HG03108 (cell line): ENCODE results near the gene PTPRG.
"Not testable (repeated sequence)": the region's sequence is repeated elsewhere in the genome, so short reads cannot be mapped to it uniquely, and the experiment has no call there.

Experiments used
- ATAC-seq: cut with Tn5 transposase; IDR thresholded peaks from one replicate; pipeline ENCODE4 v1.9.1; 2021; ENCODE audit warnings: moderate library complexity; ENCODE audit not compliant: unreplicated experiment

Gene PTPRG

GRCh38 chr3:61561374-61562041, at the start of gene PTPRG:
Gene PTPRG, plus strand, starts transcription at chr3:61561571. Its CDS starts 717 bp downstream, at chr3:61562288.
- no peak for ATAC-seq

- ATAC-seq: no peak
Observed at GRCh38 chr3:61518590-61518989, 42.8 kb upstream of the PTPRG start.

GRCh38 chr3:61520966-61521628, 40.3 kb upstream of the PTPRG start:
- ATAC-seq: peak; percentile 93

- no peak for ATAC-seq
Observed at GRCh38 chr3:61522060-61522459, 39.3 kb upstream of the PTPRG start.

- ATAC-seq: no peak
Observed at GRCh38 chr3:61522626-61523025, 38.7 kb upstream of the PTPRG start.

- ATAC-seq: no peak
Observed at GRCh38 chr3:61524933-61525332, 36.4 kb upstream of the PTPRG start.

- no peak for ATAC-seq
Observed at GRCh38 chr3:61526308-61526707, 35.1 kb upstream of the PTPRG start.

- ATAC-seq: no peak
Observed at GRCh38 chr3:61527011-61527410, 34.4 kb upstream of the PTPRG start.

- no peak for ATAC-seq
Observed at GRCh38 chr3:61530355-61530754, 31.0 kb upstream of the PTPRG start.

- no peak for ATAC-seq
Observed at GRCh38 chr3:61531528-61531927, 29.8 kb upstream of the PTPRG start.

- ATAC-seq: no peak
Observed at GRCh38 chr3:61532739-61533500, 28.5 kb upstream of the PTPRG start.

GRCh38 chr3:61535826-61536225, 25.5 kb upstream of the PTPRG start:
- no peak for ATAC-seq

GRCh38 chr3:61537366-61537765, 24.0 kb upstream of the PTPRG start:
- no peak for ATAC-seq

GRCh38 chr3:61538486-61538885, 22.9 kb upstream of the PTPRG start:
- ATAC-seq: no peak

GRCh38 chr3:61541694-61542093, 19.7 kb upstream of the PTPRG start:
- ATAC-seq: no peak

GRCh38 chr3:61545716-61546115, 15.7 kb upstream of the PTPRG start:
- ATAC-seq: no peak

- no peak for ATAC-seq
Observed at GRCh38 chr3:61547625-61548024, 13.7 kb upstream of the PTPRG start.

- ATAC-seq: not testable (repeated sequence)
Observed at GRCh38 chr3:61552704-61553103, 8.7 kb upstream of the PTPRG start.

GRCh38 chr3:61559136-61559731, 2.1 kb upstream of the PTPRG start:
- ATAC-seq: no peak

GRCh38 chr3:61560517-61561373, 626 bp upstream of the PTPRG start:
- ATAC-seq: no peak
